OCI-LY7 (cell line): ENCODE measurements around the gene DOCK3.

Source experiments
- EZH2phosphoT487 ChIP-seq: fragments of 200-600 bp; sonication (generic); IDR thresholded peaks from 2 replicates; pipeline ENCODE4 v1.6.1; 2018; ENCODE audit warnings: low read depth, borderline replicate concordance, mild to moderate bottlenecking, mixed run types, antibody characterized with exemption, low read length, moderate library complexity, mixed read lengths
- TF ChIP-seq, protein P1 (sequence below): fragments of 200-600 bp; sonication (generic); conservative IDR thresholded peaks from 2 replicates; pipeline ENCODE4 v1.5.1; 2014; ENCODE audit warnings: mild to moderate bottlenecking, antibody characterized with exemption, low read length, moderate library complexity, mixed read lengths

GRCh38 chr3:51110586-51110985, 435.9 kb downstream of the DOCK3 start:
- TF ChIP-seq, protein P1, sequence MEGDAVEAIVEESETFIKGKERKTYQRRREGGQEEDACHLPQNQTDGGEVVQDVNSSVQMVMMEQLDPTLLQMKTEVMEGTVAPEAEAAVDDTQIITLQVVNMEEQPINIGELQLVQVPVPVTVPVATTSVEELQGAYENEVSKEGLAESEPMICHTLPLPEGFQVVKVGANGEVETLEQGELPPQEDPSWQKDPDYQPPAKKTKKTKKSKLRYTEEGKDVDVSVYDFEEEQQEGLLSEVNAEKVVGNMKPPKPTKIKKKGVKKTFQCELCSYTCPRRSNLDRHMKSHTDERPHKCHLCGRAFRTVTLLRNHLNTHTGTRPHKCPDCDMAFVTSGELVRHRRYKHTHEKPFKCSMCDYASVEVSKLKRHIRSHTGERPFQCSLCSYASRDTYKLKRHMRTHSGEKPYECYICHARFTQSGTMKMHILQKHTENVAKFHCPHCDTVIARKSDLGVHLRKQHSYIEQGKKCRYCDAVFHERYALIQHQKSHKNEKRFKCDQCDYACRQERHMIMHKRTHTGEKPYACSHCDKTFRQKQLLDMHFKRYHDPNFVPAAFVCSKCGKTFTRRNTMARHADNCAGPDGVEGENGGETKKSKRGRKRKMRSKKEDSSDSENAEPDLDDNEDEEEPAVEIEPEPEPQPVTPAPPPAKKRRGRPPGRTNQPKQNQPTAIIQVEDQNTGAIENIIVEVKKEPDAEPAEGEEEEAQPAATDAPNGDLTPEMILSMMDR: no peak
- TF ChIP-seq EZH2phosphoT487: no peak
